SIG-M5 (cell line): ENCODE results near the gene MEF2B.
"Not testable (repeated sequence)": the region's sequence is repeated elsewhere in the genome, so short reads cannot be mapped to it uniquely, and the experiment has no call there.

Source experiments
- DNase-seq: peaks from one replicate; lab custom pipeline; 2025; lab: John Stamatoyannopoulos, UW

Gene MEF2B

GRCh38 chr19:19123386-19123785 is 46.7 kb downstream of the MEF2B start:
- no peak for DNase-seq

DNA sequence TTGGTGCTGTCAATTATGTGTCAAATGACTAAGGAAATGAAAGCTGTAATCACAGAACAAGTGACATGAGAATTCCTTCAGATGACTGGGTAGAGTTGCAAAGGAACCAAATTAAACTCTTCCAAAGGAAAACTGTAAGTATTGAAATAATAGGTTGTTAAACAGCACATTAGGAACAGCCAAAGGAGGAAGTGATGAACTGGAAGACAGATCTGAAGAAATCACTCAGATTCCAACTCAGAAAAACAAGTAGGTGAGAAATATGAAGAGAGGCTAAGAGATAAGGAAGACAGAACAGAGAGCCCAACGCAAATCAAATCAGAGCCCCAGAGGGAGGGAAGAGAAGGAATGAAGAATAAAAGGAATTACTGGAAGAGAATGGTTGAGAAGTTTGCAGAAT is 47.2 kb downstream of the MEF2B start:
- no peak for DNase-seq

DNA sequence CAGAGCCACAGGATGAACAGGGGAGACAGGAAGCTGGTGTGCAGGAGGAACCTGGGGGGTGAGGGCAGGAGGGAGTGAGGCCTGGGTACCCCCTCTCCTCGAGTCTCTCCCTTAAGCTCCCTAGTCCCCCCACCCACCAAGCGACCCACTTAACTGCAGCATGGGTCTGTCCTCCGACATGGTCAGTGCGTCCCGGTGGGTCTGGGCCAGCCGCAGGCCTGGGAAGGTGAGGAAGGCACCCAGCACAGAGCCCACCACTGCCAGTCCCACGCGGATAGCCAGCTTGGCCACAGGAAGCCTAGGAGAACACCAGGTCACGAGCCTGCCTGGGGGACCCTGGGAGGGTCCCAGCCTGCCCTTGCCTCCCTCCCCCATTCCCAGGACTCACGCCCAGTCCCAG is 48.7 kb downstream of the MEF2B start:
- no peak for DNase-seq

- no peak for DNase-seq
These were observed 49.5 kb downstream of the MEF2B start for GRCh38 chr19:19120308-19121231.

DNA sequence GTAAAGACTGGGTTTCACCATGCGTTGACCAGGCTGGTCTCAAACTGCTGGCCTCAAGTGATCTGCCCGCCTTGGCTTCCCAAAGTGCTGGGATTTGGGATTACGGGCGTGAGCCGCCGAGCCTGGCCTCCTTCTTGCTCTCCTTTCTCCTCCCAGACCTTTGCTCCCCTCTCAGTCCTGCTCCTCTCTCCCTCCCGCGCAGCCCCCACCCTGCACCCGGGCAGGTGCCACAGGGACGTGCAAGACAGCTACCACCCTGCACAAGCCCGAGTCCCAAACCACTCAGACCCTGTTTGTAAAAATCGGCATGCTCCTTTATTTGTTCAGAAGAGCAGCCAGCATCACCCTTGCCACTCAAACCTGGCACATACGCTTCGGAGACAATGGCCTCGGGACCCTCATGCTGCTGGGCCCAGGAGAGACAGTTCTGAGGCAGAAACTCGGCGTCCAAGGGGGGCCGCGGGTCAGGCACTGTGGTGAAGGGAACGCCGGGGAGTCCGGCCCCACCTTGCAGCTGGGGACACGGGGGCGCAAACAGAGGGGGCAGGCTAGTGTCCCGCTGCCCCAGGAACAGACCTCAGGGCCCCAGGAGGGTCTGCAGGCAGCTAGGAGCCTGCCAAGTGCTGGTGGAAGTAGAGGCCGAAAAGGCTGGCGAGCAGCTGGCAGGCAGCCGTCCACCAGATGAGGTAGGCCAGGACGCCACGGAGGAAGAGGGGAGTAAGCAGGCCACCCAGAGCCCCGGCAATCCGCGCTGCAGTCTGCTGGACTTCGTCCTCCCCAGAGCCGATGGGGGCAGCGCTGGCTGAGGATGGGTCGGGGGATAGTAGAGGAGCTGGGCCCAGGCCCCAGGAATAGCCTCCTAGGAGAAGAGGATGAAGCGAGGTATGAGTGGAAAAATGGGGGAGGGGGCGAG is 50.5 kb downstream of the MEF2B start:
- no peak for DNase-seq

DNA sequence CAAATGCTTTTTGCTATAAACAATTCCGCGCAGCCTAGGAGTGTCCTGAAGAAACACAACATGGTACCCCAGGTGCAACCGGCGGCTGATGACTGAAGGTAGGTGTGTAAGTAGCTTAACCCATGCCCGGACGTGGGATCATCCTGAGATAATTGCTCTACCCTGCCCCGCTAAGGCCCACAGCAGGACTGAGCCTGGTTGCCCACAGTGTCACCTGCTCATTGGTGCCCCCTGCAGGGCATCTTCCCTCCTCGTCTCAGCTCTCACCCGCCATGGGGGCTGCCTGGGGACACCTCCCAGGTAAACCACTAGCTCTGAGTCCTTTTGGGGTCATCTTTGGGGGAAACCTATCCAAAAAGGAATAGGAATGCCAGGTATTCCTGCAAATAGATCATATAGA is 54.1 kb downstream of the MEF2B start:
- DNase-seq = no peak

DNA sequence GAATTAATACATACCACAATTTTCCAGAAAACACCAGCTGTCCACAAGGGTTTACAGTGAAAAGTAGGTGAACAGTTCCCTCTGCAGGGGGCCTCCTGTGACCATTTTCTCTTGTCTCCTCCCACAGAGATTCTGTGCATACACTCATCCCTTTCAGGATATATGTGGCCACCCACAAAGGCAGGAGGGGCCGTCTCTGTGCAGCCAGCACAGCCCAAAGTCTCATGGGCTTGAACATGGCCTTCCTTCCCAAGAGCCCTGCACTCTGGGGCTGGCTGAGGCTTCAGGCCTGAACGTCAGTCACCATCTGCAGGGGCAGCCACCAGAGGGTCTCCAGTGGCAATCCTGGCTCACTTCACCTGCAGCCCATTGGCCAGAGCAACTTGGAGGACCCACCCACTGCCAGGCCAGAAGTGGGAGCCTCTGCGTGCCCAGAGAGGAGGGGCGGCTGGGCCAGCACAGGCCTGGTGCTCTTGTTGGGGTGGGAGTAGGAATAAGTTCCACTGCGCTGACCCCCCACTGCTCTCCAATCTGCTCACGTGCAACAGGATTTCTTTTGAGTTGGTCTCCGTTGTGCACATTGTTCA is 56.9 kb downstream of the MEF2B start:
- no peak for DNase-seq

- DNase-seq = no peak
These were observed 58.0 kb downstream of the MEF2B start for GRCh38 chr19:19111967-19112580.

- DNase-seq = no peak
These were observed 58.8 kb downstream of the MEF2B start for GRCh38 chr19:19111136-19111835.

DNA sequence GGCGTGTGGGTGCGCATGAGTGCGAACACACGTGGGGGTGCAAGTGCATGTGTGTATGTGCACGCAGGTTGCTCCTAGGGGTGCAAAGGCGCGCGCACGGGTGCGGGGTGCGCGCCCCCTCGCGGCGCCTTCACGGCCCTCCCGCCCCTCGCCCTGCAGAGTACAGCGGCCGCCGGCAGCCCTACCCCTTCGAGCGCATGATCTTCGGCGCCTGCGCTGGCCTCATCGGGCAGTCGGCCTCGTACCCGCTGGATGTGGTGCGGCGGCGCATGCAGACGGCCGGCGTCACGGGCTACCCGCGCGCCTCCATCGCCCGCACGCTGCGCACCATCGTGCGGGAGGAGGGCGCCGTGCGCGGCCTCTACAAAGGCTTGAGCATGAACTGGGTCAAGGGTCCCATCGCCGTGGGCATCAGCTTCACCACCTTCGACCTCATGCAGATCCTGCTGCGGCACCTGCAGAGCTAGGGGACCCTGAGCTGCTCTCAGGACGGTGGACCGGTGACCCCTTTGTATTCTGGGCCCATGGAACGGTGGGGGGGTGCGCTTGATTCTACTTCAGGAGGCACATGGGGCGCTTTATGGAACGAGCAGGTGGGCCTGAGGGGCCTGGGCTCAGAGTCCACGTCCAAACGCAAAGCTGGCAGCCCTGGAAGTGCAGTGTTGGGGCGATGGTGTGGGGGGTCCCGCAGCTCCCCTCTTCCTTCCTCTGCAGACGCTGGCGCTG is 59.5 kb downstream of the MEF2B start:
- no peak for DNase-seq

GRCh38 chr19:19109601-19110000 is 60.5 kb downstream of the MEF2B start:
- DNase-seq = no peak

GRCh38 chr19:19107654-19108053 is 62.4 kb downstream of the MEF2B start:
- DNase-seq = no peak

GRCh38 chr19:19106938-19107337 is 63.1 kb downstream of the MEF2B start:
- DNase-seq = not testable (repeated sequence)

GRCh38 chr19:19106056-19106551 is 64.0 kb downstream of the MEF2B start:
- DNase-seq = no peak

- no peak for DNase-seq
These were observed 64.6 kb downstream of the MEF2B start for GRCh38 chr19:19105365-19106055.

GRCh38 chr19:19103167-19103566 is 66.9 kb downstream of the MEF2B start:
- DNase-seq = no peak

DNA sequence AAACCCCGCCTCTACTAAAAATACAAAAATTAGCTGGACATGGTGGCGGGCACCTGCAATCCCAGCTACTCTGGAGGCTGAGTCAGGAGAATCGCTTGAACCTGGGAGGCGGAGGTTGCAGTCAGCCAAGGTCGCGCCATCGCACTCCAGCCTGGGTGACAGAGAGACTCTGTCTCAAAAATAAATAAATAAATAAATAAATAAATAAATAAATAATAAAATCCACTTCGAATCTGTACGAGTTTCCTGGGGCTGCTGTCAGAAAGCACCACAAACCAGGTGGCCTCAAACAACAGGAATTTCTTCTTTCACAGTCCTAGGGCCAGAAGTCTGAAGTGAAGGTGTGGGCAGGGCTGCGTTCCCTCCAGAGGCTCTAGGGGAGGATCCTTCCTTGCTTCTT is 67.5 kb downstream of the MEF2B start:
- DNase-seq = not testable (repeated sequence)

DNA sequence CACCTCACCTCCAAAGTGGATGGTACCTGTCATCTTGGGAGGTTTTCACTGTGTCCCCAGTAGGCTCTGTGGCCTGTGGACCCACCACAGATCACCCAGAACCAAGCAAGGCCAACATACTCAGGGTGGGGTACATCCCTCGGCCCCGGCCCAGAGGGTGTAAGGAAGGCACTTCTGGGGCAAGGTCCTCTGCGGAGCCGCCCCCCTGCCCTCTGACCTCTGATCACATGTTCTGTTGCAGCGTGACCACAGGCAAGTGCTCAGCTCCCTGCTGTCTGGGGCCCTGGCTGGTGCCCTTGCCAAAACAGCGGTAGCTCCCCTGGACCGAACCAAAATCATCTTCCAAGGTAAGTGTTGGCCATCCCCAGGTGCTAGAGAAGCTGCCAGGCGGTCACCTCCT is 68.5 kb downstream of the MEF2B start:
- DNase-seq = no peak

GRCh38 chr19:19098703-19099632 is 71.1 kb downstream of the MEF2B start:
- no peak for DNase-seq
